ENCODE results near the gene GJC2.

Gene GJC2

GRCh38 chr1:228194921-228195812, 45.4 kb downstream of the GJC2 start:
- DNase-seq: no peak

GRCh38 chr1:228197555-228198147, 47.9 kb downstream of the GJC2 start:
- no peak for DNase-seq

- no peak for DNase-seq
Observed at GRCh38 chr1:228198977-228199590, 49.4 kb downstream of the GJC2 start.

- no peak for DNase-seq
Observed at GRCh38 chr1:228204958-228205357, 55.2 kb downstream of the GJC2 start.

GRCh38 chr1:228205526-228206436, 56.1 kb downstream of the GJC2 start:
- DNase-seq: no peak

- DNase-seq: no peak
Observed at GRCh38 chr1:228206582-228207351, 57.0 kb downstream of the GJC2 start.

GRCh38 chr1:228207381-228207810, 57.7 kb downstream of the GJC2 start:
- no peak for DNase-seq

- no peak for DNase-seq
Observed at GRCh38 chr1:228207851-228208821, 58.4 kb downstream of the GJC2 start, which contains the start of gene OBSCN. TSS of gene OBSCN (plus strand) at chr1:228208044. CDS start at chr1:228211784, 3,740 bp downstream.

GRCh38 chr1:228208831-228209551, 59.3 kb downstream of the GJC2 start:
- DNase-seq: no peak
